MM.1S (cell line): ENCODE measurements around the gene NUSAP1.

Experiments used
- DNase-seq: peaks from one replicate; pipeline ENCODE4 v3.0.0-alpha.2; 2015
- H2AFZ ChIP-seq: fragments of 300-600 bp; sonication (generic); 2 replicates; pipeline ENCODE4 v1.6.0; 2016; ENCODE audit warnings: antibody characterized with exemption, low read length
- H3F3A ChIP-seq: fragments of 300-600 bp; sonication (generic); 2 replicates; pipeline ENCODE4 v1.6.1; 2016; ENCODE audit warnings: mild to moderate bottlenecking, antibody characterized with exemption, low read length, moderate library complexity, mixed read lengths; ENCODE audit not compliant: insufficient read depth
- H3K27ac ChIP-seq: fragments of 300-600 bp; sonication (generic); 2 replicates; pipeline ENCODE4 v1.5.1; 2016; ENCODE audit warnings: mild to moderate bottlenecking, low read length
- H3K27me3 ChIP-seq: fragments of 300-600 bp; sonication (generic); replicated peaks from 2 replicates; pipeline ENCODE4 v1.6.0; 2016; ENCODE audit warnings: low read length; ENCODE audit not compliant: insufficient read depth
- H3K36me3 ChIP-seq: fragments of 300-600 bp; sonication (generic); replicated peaks from 2 replicates; pipeline ENCODE4 v1.6.1; 2016; ENCODE audit warnings: mild to moderate bottlenecking, low read length, mixed read lengths; ENCODE audit not compliant: insufficient read depth
- H3K4me1 ChIP-seq: fragments of 300-600 bp; sonication (generic); 2 replicates; pipeline ENCODE4 v1.6.1; 2016; ENCODE audit warnings: low read length, mixed read lengths
- H3K4me2 ChIP-seq: fragments of 300-600 bp; sonication (generic); 2 replicates; pipeline ENCODE4 v1.6.0; 2016; ENCODE audit warnings: low read depth, low read length
- H3K4me3 ChIP-seq: fragments of 300-600 bp; sonication (generic); 2 replicates; pipeline ENCODE4 v1.5.1; 2016; ENCODE audit warnings: low read length, mixed read lengths
- H3K79me2 ChIP-seq: fragments of 300-600 bp; sonication (generic); 2 replicates; pipeline ENCODE4 v1.6.1; 2016; ENCODE audit warnings: mixed run types, low read length, mixed read lengths
- H3K9ac ChIP-seq: fragments of 300-600 bp; sonication (generic); 2 replicates; pipeline ENCODE4 v1.6.1; 2016; ENCODE audit warnings: low read length, mixed read lengths
- H3K9me2 ChIP-seq: fragments of 300-600 bp; sonication (generic); replicated peaks from 2 replicates; pipeline ENCODE4 v1.6.1; 2016; ENCODE audit warnings: mild to moderate bottlenecking, low read length, mixed read lengths; ENCODE audit not compliant: insufficient read depth
- H3K9me3 ChIP-seq: fragments of 300-600 bp; sonication (generic); replicated peaks from 2 replicates; pipeline ENCODE4 v1.6.1; 2016; ENCODE audit warnings: mild to moderate bottlenecking, low read length, mixed read lengths; ENCODE audit not compliant: insufficient read depth
- H4K20me1 ChIP-seq: fragments of 300-600 bp; sonication (generic); 2 replicates; pipeline ENCODE4 v1.6.1; 2016; ENCODE audit warnings: mild to moderate bottlenecking, low read length, moderate library complexity, mixed read lengths; ENCODE audit not compliant: insufficient read depth
- EZH2 ChIP-seq: fragments of 300-600 bp; sonication (generic); optimal IDR thresholded peaks from 2 replicates; pipeline ENCODE3; 2017; ENCODE audit warnings: low read depth, mild to moderate bottlenecking, antibody characterized with exemption, low read length, mixed read lengths
- EZH2phosphoT487 ChIP-seq: fragments of 300-600 bp; sonication (generic); IDR thresholded peaks from 2 replicates; pipeline ENCODE4 v1.6.1; 2018; ENCODE audit warnings: antibody characterized with exemption, low read length
- TF ChIP-seq, protein P1 (sequence below): fragments of 300-600 bp; sonication (generic); IDR thresholded peaks from 2 replicates; pipeline ENCODE4 v1.5.1; 2016; ENCODE audit warnings: antibody characterized with exemption, low read length, mixed read lengths

The NUSAP1 gene

DNA sequence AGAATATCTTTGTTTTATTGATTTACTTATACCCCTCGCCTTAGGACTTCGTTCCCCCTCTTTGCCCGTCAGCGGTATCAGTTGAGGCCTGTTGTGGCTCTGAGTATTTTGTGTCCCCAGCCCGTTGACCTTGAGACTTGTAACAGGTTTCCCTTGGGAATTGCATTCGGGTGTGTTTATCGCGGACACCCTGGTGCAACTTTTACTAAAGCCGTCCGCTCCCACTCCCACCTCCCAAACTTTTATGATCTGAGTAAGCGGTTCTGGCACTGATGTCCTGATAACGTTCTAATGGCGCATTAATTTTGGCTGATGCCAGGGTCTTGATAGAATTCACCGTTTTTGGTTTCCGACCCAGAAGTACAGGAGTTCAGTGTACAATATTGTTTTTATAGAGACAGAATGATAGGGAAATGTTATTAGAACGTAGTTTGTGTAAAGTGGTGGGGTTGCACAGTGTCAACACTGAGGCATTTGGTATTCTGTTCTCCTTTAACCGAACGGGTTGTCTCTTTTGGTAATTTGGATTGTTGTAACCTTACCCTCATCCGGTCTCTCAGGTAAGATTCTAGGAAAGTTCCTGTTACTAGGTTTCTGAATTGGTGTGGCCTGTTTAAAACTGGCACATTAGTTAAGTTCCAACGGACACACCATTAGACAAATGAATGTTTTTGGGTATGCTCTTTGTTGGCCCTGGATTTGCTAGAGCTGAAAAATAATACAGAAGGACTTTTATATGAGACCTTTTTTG lies 48.1 kb upstream of the NUSAP1 start:
- DNase-seq, result peak; percentile 10
- Histone ChIP-seq H3K27ac (peak overlapping the region; percentile 65; the same call in 1 of the 2 replicates), H3K79me2 (peaks cover 49% of the 10 kb centered on the region), H3K4me1 (no peaks in the 10 kb centered on the region; the same call in 1 of the 2 replicates), H3K4me3 (peak overlapping the region; percentile 88), H3K9me2 (no peaks in the 10 kb centered on the region), H2AFZ (peak overlapping the region; percentile 37; the same call in 1 of the 2 replicates), H3K4me2 (peak overlapping the region; percentile 36), H3K9me3 (no peaks in the 10 kb centered on the region), H3K27me3 (no peaks in the 10 kb centered on the region), H4K20me1 (no peaks in the 10 kb centered on the region), H3F3A (0 out of 2 replicates have a peak, but pooled peaks cover 6% of the 10 kb centered on the region), H3K36me3 (peaks cover 28% of the 10 kb centered on the region), H3K9ac (peak overlapping the region; percentile 86)
- TF ChIP-seq EZH2phosphoT487 (no peak), EZH2 (no peak)
- TF ChIP-seq, protein P1, sequence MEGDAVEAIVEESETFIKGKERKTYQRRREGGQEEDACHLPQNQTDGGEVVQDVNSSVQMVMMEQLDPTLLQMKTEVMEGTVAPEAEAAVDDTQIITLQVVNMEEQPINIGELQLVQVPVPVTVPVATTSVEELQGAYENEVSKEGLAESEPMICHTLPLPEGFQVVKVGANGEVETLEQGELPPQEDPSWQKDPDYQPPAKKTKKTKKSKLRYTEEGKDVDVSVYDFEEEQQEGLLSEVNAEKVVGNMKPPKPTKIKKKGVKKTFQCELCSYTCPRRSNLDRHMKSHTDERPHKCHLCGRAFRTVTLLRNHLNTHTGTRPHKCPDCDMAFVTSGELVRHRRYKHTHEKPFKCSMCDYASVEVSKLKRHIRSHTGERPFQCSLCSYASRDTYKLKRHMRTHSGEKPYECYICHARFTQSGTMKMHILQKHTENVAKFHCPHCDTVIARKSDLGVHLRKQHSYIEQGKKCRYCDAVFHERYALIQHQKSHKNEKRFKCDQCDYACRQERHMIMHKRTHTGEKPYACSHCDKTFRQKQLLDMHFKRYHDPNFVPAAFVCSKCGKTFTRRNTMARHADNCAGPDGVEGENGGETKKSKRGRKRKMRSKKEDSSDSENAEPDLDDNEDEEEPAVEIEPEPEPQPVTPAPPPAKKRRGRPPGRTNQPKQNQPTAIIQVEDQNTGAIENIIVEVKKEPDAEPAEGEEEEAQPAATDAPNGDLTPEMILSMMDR, result no peak

DNA sequence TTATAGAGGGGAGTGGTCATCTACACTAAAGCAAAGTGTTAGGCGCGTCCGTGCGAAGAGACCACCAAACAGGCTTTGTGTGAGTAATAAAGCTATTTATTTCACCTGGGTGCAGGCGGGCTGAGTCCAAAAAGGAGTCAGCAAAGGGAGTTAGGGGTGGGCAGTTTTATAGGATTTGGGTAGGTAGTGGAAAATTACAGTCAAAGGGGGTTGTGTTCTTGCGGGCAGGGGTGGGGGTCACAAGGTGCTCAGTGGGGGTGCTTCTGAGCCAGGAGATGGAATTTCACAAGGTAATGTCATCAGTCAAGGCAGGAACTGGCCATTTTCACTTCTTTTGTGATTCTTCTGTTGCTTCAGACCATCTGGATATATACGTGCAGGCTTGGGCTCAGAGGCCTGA lies 47.4 kb upstream of the NUSAP1 start:
- Histone ChIP-seq H3K4me2 (peak overlapping the region; percentile 36), H3K27me3 (no peaks in the 10 kb centered on the region), H4K20me1 (no peaks in the 10 kb centered on the region), H3K36me3 (peaks cover 28% of the 10 kb centered on the region), H3K79me2 (peaks cover 49% of the 10 kb centered on the region), H2AFZ (no peak overlapping the region), H3K4me1 (no peaks in the 10 kb centered on the region; the same call in 1 of the 2 replicates), H3K9me2 (no peaks in the 10 kb centered on the region), H3K9ac (no peak overlapping the region; the same call in 1 of the 2 replicates), H3F3A (0 out of 2 replicates have a peak, but pooled peaks cover 6% of the 10 kb centered on the region), H3K4me3 (peak overlapping the region; percentile 88), H3K27ac (no peak overlapping the region), H3K9me3 (no peaks in the 10 kb centered on the region)
- TF ChIP-seq, protein P1, result no peak
- no peak for TF ChIP-seq EZH2
- no peak for TF ChIP-seq EZH2phosphoT487
- no peak for DNase-seq

DNA sequence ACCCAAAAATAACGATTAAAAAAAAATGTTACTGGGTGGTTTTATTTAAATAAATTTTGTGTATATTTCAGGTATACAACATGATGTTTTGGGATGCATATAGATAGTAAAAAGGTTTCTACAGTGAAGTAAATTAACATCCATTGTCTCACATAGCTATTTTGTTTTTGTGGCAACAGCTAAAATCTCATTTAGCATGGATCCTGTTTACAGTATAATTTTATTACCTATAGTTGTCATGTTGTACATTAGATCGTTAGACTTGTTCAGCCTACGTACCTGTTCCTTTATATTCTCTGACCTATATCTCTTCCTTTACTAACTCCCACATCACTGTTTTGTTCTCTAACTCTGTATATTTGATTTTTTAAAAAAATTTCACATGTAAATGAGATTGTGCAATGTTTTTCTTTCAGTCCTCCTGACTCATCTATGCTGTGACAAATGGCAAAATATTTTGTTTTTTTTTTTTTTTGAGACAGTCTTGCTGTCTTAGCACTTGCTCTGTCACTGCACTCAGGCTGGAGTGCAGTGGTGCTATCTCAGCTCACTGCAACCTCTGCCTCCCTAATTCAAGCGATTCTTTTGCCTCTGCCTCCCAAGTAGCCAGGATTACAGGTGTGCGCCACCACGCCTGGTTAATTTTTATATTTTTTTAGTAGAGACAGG lies 45.9 kb upstream of the NUSAP1 start:
- H3K4me1 ChIP-seq, result no peaks in the 10 kb centered on the region; the same call in 1 of the 2 replicates
- H3K4me3 ChIP-seq, result no peak overlapping the region
- H3K36me3 ChIP-seq, result peaks cover 28% of the 10 kb centered on the region
- no peaks in the 10 kb centered on the region for H4K20me1 ChIP-seq
- peaks cover 49% of the 10 kb centered on the region for H3K79me2 ChIP-seq
- H3K9ac ChIP-seq, result no peak overlapping the region
- no peaks in the 10 kb centered on the region for H3K27me3 ChIP-seq
- H3K9me2 ChIP-seq, result no peaks in the 10 kb centered on the region
- no peak overlapping the region for H3K27ac ChIP-seq
- TF ChIP-seq EZH2 (no peak), EZH2phosphoT487 (no peak)
- TF ChIP-seq, protein P1, result no peak
- no peak overlapping the region for H2AFZ ChIP-seq
- no peak for DNase-seq
- H3K9me3 ChIP-seq, result no peaks in the 10 kb centered on the region
- no peak overlapping the region for H3K4me2 ChIP-seq
- 0 out of 2 replicates have a peak, but pooled peaks cover 6% of the 10 kb centered on the region for H3F3A ChIP-seq
